HG03066 (cell line): ENCODE measurements around the gene CYFIP1.

Source experiments
- ATAC-seq: cut with Tn5 transposase; IDR thresholded peaks from one replicate; pipeline ENCODE4 v1.9.1; 2021; ENCODE audit warnings: low read depth; ENCODE audit not compliant: unreplicated experiment

Gene CYFIP1

GRCh38 chr15:22874966-22875365 lies 105.2 kb downstream of the CYFIP1 start:
- ATAC-seq, result no peak

GRCh38 chr15:22874256-22874655 lies 105.9 kb downstream of the CYFIP1 start:
- no peak for ATAC-seq

GRCh38 chr15:22873841-22874240 lies 106.3 kb downstream of the CYFIP1 start:
- ATAC-seq, result no peak

- no peak for ATAC-seq
Observed at GRCh38 chr15:22872936-22873701, 107.0 kb downstream of the CYFIP1 start.

- ATAC-seq, result no peak
Observed at GRCh38 chr15:22871481-22872086, 108.6 kb downstream of the CYFIP1 start.

GRCh38 chr15:22870865-22871264 lies 109.3 kb downstream of the CYFIP1 start:
- no peak for ATAC-seq

- ATAC-seq, result no peak
Observed at GRCh38 chr15:22869856-22870255, 110.3 kb downstream of the CYFIP1 start.

- ATAC-seq, result no peak
Observed at GRCh38 chr15:22868928-22869327, 111.2 kb downstream of the CYFIP1 start.

- no peak for ATAC-seq
Observed at GRCh38 chr15:22868495-22868894, 111.7 kb downstream of the CYFIP1 start.

GRCh38 chr15:22867886-22868285 lies 112.3 kb downstream of the CYFIP1 start:
- ATAC-seq, result no peak

GRCh38 chr15:22866079-22866478 lies 114.1 kb downstream of the CYFIP1 start:
- no peak for ATAC-seq

GRCh38 chr15:22863356-22863755 lies 116.8 kb downstream of the CYFIP1 start:
- no peak for ATAC-seq

GRCh38 chr15:22861161-22861560 lies 119.0 kb downstream of the CYFIP1 start:
- no peak for ATAC-seq

- no peak for ATAC-seq
Observed at GRCh38 chr15:22856659-22857058, 123.5 kb downstream of the CYFIP1 start.

- ATAC-seq, result no peak
Observed at GRCh38 chr15:22855791-22856190, 124.4 kb downstream of the CYFIP1 start.

- ATAC-seq, result no peak
Observed at GRCh38 chr15:22851513-22851912, 128.7 kb downstream of the CYFIP1 start.

GRCh38 chr15:22850055-22850454 lies 130.1 kb downstream of the CYFIP1 start:
- no peak for ATAC-seq

- ATAC-seq, result no peak
Observed at GRCh38 chr15:22846073-22846472, 134.1 kb downstream of the CYFIP1 start.

GRCh38 chr15:22845289-22845900 lies 134.8 kb downstream of the CYFIP1 start:
- ATAC-seq, result no peak

- no peak for ATAC-seq
Observed at GRCh38 chr15:22844421-22845288, 135.5 kb downstream of the CYFIP1 start.
